PC-9 (cell line): Measurements from ENCODE around the gene SERPINI1. TPM values are rescaled to one million over a fixed set of nuclear protein-coding genes. Genes with fewer than 3 reads are reported as not detected.

Experiments used
- BruUV-seq: library from RNA; stranded (reverse); fragments of 400-500 nt; replicated peaks from 2 replicates; lab custom pipeline; 2021; lab: Mats Ljungman, UMichigan
- CTCF ChIA-PET: fragments of 300-600 bp; sonication (Branson Sonifier 250); formaldehyde crosslinking; loops from one replicate; lab custom pipeline; 2022; ENCODE audit warnings: antibody characterized with exemption; lab: Charles Lee
- POLR2A ChIA-PET: fragments of 300-600 bp; sonication (Branson Sonifier 250); formaldehyde crosslinking; loops from one replicate; lab custom pipeline; 2022; ENCODE audit warnings: antibody characterized with exemption; ENCODE audit not compliant: unreplicated experiment; lab: Charles Lee
- DNase-seq, 2 experiments: peaks; one replicate each; pipeline versions ENCODE4 v3.0.0 to v3.0.0-alpha.2; 2015 to 2022; ENCODE audit warnings: mixed read lengths in 1 of 2
- H2AFZ ChIP-seq: fragments of 200-600 bp; sonication (generic); 2 replicates; pipeline ENCODE4 v1.8.1; 2017; ENCODE audit warnings: antibody characterized with exemption
- H3F3A ChIP-seq: fragments of 200-600 bp; sonication (generic); 2 replicates; pipeline ENCODE4 v1.8.1; 2017; ENCODE audit warnings: antibody characterized with exemption, mild to moderate bottlenecking, low read depth; ENCODE audit not compliant: insufficient read depth
- H3K27ac ChIP-seq: fragments of 200-600 bp; sonication (generic); 2 replicates; pipeline ENCODE4 v1.6.1; 2016; ENCODE audit warnings: mixed run types
- H3K27me3 ChIP-seq: fragments of 200-600 bp; sonication (generic); 2 replicates; pipeline ENCODE4 v1.6.1; 2016; ENCODE audit warnings: low read depth, mixed run types; ENCODE audit not compliant: insufficient read depth
- H3K36me3 ChIP-seq: fragments of 200-600 bp; sonication (generic); 2 replicates; pipeline ENCODE4 v1.6.1; 2016; ENCODE audit warnings: low read depth, mixed run types
- H3K4me1 ChIP-seq: fragments of 200-600 bp; sonication (generic); replicated peaks from 2 replicates; pipeline ENCODE4 v1.6.1; 2016; ENCODE audit warnings: mixed run types; ENCODE audit not compliant: insufficient read depth
- H3K4me2 ChIP-seq: fragments of 200-600 bp; sonication (generic); 2 replicates; pipeline ENCODE4 v1.6.1; 2017; ENCODE audit warnings: mixed run types
- H3K4me3 ChIP-seq: fragments of 200-600 bp; sonication (generic); 2 replicates; pipeline ENCODE4 v1.6.1; 2016; ENCODE audit warnings: mixed run types
- H3K79me2 ChIP-seq: fragments of 200-600 bp; sonication (generic); 2 replicates; pipeline ENCODE4 v1.6.1; 2017; ENCODE audit warnings: low read depth, mixed run types
- H3K9me2 ChIP-seq: fragments of 200-600 bp; sonication (generic); 2 replicates; pipeline ENCODE4 v1.8.1; 2017; ENCODE audit warnings: mild to moderate bottlenecking; ENCODE audit not compliant: insufficient read depth
- H3K9me3 ChIP-seq: fragments of 200-600 bp; sonication (generic); 2 replicates; pipeline ENCODE4 v1.8.1; 2016; ENCODE audit warnings: low read depth; ENCODE audit not compliant: insufficient read depth
- H4K20me1 ChIP-seq: fragments of 200-600 bp; sonication (generic); 2 replicates; pipeline ENCODE4 v1.8.1; 2017; ENCODE audit not compliant: insufficient read depth
- EZH2 ChIP-seq: fragments of 200-600 bp; sonication (generic); IDR thresholded peaks from 2 replicates; pipeline ENCODE4 v1.8.0; 2017; ENCODE audit warnings: antibody characterized with exemption, low read depth
- intact Hi-C: fragments of 100-400 bp; cut with micrococcal nuclease; formaldehyde crosslinking; loops from one replicate; pipeline ENCODE4 v1.10.0; 2022; ENCODE audit not compliant: unreplicated experiment
- total RNA-seq: library from RNA; stranded (reverse); gene quantifications from 2 replicates; pipeline ENCODE4 v1.2.3, GENCODE V29; 2021
- TF ChIP-seq, protein P1 (sequence below): fragments of 200-600 bp; sonication (generic); conservative IDR thresholded peaks from 2 replicates; pipeline ENCODE4 v1.6.1; 2017; ENCODE audit warnings: mixed run types, antibody characterized with exemption, mild to moderate bottlenecking, moderate library complexity

Gene SERPINI1
- total RNA-seq, 1 experiment from 2014 or later: 2.4 TPM

DNA sequence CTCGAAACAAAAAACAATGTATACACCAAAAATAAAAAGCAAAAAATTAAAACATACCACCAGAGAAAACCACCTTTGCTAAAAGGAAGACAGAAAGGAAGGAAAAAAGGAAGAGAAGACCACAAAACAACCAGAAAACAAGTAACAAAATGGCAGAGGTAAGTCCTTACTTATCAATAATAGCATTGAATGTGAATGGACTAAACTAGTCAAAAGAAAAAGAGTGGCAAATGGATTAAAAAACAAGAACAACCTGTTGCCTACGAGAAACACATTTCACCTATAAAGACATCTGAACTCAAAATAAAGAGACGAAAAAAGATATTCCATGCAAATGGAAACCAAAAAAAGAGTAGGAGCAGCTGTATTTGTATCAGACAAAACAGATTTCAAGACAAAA is 23.1 kb upstream of the SERPINI1 start:
- no peak for TF ChIP-seq EZH2
- TF ChIP-seq, protein P1, sequence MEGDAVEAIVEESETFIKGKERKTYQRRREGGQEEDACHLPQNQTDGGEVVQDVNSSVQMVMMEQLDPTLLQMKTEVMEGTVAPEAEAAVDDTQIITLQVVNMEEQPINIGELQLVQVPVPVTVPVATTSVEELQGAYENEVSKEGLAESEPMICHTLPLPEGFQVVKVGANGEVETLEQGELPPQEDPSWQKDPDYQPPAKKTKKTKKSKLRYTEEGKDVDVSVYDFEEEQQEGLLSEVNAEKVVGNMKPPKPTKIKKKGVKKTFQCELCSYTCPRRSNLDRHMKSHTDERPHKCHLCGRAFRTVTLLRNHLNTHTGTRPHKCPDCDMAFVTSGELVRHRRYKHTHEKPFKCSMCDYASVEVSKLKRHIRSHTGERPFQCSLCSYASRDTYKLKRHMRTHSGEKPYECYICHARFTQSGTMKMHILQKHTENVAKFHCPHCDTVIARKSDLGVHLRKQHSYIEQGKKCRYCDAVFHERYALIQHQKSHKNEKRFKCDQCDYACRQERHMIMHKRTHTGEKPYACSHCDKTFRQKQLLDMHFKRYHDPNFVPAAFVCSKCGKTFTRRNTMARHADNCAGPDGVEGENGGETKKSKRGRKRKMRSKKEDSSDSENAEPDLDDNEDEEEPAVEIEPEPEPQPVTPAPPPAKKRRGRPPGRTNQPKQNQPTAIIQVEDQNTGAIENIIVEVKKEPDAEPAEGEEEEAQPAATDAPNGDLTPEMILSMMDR: no peak
- POLR2A ChIA-PET: no interaction called here

DNA sequence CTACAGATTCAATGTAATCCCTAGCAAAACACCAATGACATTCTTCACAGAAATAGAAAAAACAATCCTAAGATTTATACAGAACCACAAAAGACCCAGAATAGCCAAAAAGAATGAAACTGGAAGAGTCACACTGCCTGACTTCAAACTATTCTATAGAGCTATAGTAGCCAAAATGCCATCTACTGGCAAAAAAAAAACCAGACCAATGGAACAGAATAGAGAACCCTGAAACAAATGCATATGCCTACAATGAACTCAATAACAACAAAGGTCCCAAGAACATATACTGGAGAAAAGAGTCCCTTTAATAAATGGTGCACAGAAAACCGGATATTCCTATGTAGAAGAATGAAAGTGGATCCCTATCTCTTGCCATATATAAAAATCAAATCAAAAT is 20.6 kb upstream of the SERPINI1 start:
- BruUV-seq: no TSS peak
- Histone ChIP-seq H3K27me3 (no peaks in the 10 kb centered on the region), H4K20me1 (peaks cover 37% of the 10 kb centered on the region), H3K4me1 (no peaks in the 10 kb centered on the region), H3F3A (no peaks in the 10 kb centered on the region), H3K9me3 (no peaks in the 10 kb centered on the region), H3K9me2 (no peaks in the 10 kb centered on the region), H2AFZ (no peak overlapping the region), H3K79me2 (peaks cover 56% of the 10 kb centered on the region), H3K27ac (no peak overlapping the region), H3K4me2 (no peak overlapping the region), H3K4me3 (no peak overlapping the region), H3K36me3 (peaks cover 19% of the 10 kb centered on the region; the same call in 1 of the 2 replicates)
- ChIA-PET POLR2A (no interaction called here), CTCF (no interaction called here)
- TF ChIP-seq, protein P1: no peak
- no peak for TF ChIP-seq EZH2
- intact Hi-C loops: no loop called here
- DNase-seq: no peak

More for the DNA sequence above, 23.1 kb upstream of the SERPINI1 start:
- no peaks in the 10 kb centered on the region for H3F3A ChIP-seq
- peaks cover 56% of the 10 kb centered on the region for H3K79me2 ChIP-seq
- H3K9me2 ChIP-seq: no peaks in the 10 kb centered on the region
- no peaks in the 10 kb centered on the region for H3K27me3 ChIP-seq
- no peak overlapping the region for H3K4me2 ChIP-seq
- no TSS peak for BruUV-seq
- no peak overlapping the region for H2AFZ ChIP-seq
- peaks cover 32% of the 10 kb centered on the region for H4K20me1 ChIP-seq
- no peak for DNase-seq
- H3K4me3 ChIP-seq: no peak overlapping the region
- H3K4me1 ChIP-seq: no peaks in the 10 kb centered on the region
- CTCF ChIA-PET: no interaction called here
- peaks cover 22% of the 10 kb centered on the region; the same call in 1 of the 2 replicates for H3K36me3 ChIP-seq
- intact Hi-C loops: no loop called here
- H3K27ac ChIP-seq: no peak overlapping the region
- H3K9me3 ChIP-seq: no peaks in the 10 kb centered on the region

DNA sequence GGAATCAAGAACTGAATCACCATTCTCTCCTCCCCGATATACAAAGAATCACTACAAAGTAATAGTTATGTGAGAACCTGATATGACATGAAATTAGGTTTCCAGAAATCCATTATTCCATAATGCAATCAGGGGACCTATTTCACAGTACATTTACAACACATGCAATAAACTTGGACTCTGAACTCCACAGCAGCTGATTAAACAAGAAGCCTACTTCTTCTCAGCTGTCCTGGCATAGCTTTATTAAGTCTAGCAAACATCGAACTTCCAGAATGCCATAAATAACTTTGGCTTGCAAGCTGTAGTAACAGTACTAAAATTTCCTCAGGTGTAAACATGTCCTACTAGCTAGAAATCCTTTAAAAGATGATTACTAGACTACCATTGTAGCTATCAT is 18.6 kb upstream of the SERPINI1 start:
- no peaks in the 10 kb centered on the region for H3K4me1 ChIP-seq
- peaks cover 45% of the 10 kb centered on the region for H4K20me1 ChIP-seq
- CTCF ChIA-PET: no interaction called here
- no peak for DNase-seq
- no TSS peak for BruUV-seq
- H3K36me3 ChIP-seq: peaks cover 22% of the 10 kb centered on the region; the same call in 1 of the 2 replicates
- no peak overlapping the region for H2AFZ ChIP-seq
- H3K9me3 ChIP-seq: no peaks in the 10 kb centered on the region
- POLR2A ChIA-PET: no interaction called here
- H3K9me2 ChIP-seq: no peaks in the 10 kb centered on the region
- no peak overlapping the region for H3K4me2 ChIP-seq
- no peak overlapping the region for H3K27ac ChIP-seq
- no peak overlapping the region for H3K4me3 ChIP-seq
- peaks cover 54% of the 10 kb centered on the region for H3K79me2 ChIP-seq
- no peaks in the 10 kb centered on the region for H3K27me3 ChIP-seq
- no peaks in the 10 kb centered on the region for H3F3A ChIP-seq
- TF ChIP-seq EZH2: no peak
- TF ChIP-seq, protein P1: no peak
- intact Hi-C loops: no loop called here
